GM12873 (cell line): ENCODE measurements around the gene DHRS12.

Experiments
- TF ChIP-seq, protein P1 (sequence below): IDR thresholded peaks from 2 replicates; pipeline ENCODE4 v1.5.1; 2012; ENCODE audit warnings: low read depth, mild to moderate bottlenecking, moderate library complexity, low read length, control low read depth; ENCODE audit not compliant: insufficient read depth; ENCODE audit errors: missing control alignments

Gene DHRS12

DNA sequence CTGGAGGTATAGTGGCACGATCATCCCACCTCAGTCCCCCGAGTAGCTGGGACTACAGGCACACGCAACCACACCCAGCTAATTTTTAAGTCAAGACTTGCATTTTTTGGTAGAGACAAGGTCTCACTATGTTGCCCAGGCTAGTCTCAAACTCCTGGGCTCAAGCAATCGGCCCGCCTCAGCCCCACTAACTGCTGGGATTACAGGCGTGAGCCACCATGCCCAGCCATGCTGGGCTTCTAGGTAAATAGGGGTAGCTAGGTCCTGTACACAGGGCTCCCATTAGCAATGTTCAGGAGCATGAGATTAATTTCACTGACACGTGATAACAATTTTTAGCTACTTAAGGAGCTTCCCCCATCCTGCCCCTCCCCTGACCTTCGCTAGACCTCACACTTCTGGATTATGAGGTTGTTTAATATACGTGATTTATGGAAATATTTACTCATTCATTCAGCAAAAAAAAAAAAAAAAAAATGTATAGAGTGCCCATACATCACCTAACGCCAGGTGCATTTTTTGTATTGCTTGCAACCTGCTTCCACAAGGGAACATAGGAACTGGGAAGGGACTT lies 21.8 kb upstream of the DHRS12 start:
- TF ChIP-seq, protein P1, sequence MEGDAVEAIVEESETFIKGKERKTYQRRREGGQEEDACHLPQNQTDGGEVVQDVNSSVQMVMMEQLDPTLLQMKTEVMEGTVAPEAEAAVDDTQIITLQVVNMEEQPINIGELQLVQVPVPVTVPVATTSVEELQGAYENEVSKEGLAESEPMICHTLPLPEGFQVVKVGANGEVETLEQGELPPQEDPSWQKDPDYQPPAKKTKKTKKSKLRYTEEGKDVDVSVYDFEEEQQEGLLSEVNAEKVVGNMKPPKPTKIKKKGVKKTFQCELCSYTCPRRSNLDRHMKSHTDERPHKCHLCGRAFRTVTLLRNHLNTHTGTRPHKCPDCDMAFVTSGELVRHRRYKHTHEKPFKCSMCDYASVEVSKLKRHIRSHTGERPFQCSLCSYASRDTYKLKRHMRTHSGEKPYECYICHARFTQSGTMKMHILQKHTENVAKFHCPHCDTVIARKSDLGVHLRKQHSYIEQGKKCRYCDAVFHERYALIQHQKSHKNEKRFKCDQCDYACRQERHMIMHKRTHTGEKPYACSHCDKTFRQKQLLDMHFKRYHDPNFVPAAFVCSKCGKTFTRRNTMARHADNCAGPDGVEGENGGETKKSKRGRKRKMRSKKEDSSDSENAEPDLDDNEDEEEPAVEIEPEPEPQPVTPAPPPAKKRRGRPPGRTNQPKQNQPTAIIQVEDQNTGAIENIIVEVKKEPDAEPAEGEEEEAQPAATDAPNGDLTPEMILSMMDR, result no peak

DNA sequence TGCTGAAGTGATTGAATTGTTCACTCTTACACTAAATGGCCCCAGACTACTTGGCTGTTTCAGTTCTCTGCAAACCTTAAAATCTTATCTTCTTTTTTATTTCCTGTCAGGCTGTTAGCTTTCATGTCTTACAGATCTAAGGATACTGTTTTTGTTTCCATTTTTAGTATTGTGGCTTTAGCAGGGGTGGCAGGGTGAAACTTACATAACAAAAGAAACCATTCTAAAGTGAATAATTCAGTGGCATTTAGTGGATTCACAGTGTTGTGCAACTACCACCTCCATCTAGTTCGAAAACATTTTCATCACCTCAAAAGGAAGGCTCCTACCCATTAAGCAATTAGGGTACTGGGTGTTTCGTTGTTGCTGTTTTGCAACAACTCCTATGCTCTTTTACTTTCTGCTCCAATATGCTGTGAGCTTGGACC lies 21.2 kb upstream of the DHRS12 start:
- TF ChIP-seq, protein P1, result no peak

DNA sequence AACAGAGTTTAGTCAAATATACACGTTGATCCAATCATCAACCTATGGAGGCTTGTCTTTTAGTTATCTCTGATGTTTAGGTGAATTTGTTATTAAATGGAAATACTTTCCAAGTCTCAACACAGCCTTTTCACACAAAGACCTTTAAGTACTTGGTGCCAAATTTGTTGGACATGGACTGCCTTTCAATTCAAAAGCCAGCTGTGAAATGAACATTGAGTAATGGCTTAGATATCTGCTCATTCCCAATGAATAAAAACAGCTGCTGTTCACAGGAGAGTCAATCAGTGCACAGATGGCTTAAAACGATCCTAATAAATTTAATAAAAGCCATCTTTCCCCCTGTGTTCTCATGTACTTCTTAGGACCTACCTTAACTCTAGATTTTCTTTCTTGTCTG lies 19.9 kb upstream of the DHRS12 start:
- TF ChIP-seq, protein P1, result no peak

DNA sequence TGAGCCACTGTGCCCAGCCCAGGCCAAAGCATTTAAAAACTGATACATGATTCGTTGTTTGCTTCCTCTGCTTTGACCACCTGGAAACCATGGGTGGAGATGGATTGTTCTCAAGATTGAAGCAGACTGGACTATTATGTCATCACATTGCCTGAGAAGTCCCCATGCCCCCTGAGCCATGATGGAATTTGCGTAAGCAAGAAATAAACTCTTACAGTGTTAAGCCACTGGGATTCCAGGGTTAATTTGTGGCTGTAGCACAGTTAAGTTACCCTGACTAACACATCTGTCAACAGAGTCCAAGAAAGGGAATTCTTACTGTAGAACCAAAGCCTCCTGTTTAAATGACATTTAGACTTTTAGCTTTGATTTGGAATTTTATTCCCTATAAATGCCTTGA lies 19.4 kb upstream of the DHRS12 start:
- TF ChIP-seq, protein P1, result no peak

DNA sequence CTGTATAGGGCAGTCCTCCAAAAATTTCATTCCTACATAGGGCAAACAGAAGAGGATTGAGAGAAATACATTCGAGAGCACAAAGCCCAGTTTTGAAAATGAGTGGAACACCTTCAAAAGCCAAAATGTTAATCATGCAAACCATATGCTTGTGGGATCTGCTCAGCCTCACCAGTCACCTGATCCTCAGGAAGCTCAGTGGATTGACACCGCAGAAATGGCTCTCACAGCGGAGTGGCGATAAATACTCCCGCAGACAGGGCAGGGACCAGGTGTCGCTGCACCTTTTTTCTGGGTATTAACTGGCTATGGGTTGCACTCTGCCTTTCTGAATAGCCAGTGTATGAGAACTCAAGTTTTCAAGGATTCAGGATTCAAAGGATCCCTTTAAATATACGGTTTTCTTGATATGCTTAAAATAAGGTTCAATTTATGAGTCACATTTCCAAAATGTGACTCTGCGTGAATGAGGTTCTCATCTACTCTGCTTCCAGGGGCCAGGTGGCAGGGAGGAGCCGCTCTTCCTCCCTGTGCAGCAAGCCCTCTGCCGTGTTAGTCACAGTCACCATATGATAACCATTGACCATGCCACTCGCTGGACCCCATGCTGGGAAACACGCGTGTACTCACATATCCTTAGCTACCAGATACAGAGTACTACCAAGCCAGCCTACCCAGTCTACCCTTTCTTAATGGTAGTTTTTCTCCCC lies 18.3 kb upstream of the DHRS12 start:
- TF ChIP-seq, protein P1, result no peak

DNA sequence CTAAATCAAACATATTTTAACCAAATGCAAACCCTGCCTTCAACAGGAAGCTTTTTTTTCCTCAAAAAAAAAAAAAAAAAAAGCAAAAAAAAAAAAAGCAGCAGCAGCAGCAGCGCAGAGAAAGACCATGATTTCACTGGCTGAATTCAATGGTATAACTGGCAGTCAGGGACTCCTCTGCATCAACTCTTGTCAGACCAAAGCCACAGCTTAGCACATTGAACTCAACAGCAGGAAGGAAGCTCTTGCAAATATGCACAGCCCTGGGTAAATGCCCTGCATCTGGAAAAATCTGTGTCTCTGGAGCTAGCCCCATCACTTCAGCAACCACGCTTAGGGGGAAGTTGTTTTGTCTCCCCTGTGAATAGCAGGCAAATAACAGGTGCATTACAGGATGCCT lies 17.6 kb upstream of the DHRS12 start:
- TF ChIP-seq, protein P1, result no peak

DNA sequence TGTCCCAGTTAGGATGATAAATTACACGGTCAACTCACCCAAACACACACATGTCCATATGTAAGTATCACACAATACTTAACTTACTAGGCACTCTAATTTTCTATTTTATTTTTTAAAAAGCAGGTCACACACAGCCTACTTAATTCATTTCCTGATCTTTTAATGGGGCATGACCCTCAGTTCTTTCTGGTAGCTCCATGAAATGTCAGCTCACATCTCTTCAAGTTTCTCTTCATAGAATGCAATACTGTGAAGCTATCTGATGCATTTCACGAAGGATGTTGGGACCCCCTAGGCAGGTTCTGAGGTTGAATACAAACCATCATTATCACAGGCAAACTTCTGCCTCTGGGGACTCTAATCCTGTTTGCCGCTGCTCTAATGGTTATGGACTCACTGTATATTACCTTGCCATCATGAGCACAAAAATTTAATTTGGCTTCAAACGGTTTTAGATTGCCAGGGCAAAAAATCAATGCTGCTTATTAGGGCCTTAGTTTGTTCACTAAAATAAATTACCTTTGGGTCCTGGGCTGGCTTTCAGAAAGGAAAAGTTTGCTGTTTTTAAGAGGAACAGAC lies 16.1 kb upstream of the DHRS12 start:
- TF ChIP-seq, protein P1, result no peak
